HG03135 (cell line): ENCODE data around the gene TGFBR2.

Source experiments
- ATAC-seq: cut with Tn5 transposase; IDR thresholded peaks from one replicate; pipeline ENCODE4 v1.9.1; 2021; ENCODE audit warnings: mild to moderate bottlenecking, moderate library complexity; ENCODE audit not compliant: unreplicated experiment

TGFBR2 gene

GRCh38 chr3:30600572-30600971, 5.8 kb upstream of the TGFBR2 start:
- no peak for ATAC-seq

- no peak for ATAC-seq
These were observed 3.5 kb upstream of the TGFBR2 start for GRCh38 chr3:30602946-30603345.

- no peak for ATAC-seq
These were observed 2.3 kb upstream of the TGFBR2 start for GRCh38 chr3:30604093-30604492.

- ATAC-seq, result no peak
These were observed 1.8 kb upstream of the TGFBR2 start for GRCh38 chr3:30604558-30604957.

- no peak for ATAC-seq
These were observed 1.4 kb upstream of the TGFBR2 start for GRCh38 chr3:30605005-30605404.

GRCh38 chr3:30605706-30606300, 598 bp upstream of the TGFBR2 start:
- no peak for ATAC-seq

- peak; percentile 52 for ATAC-seq
These were observed 832 bp downstream of the TGFBR2 start for GRCh38 chr3:30607032-30607833.

- ATAC-seq, result no peak
These were observed 2.2 kb downstream of the TGFBR2 start for GRCh38 chr3:30608598-30608947.

- no peak for ATAC-seq
These were observed 3.7 kb downstream of the TGFBR2 start for GRCh38 chr3:30609930-30610701.

GRCh38 chr3:30610702-30611368, 4.4 kb downstream of the TGFBR2 start:
- ATAC-seq, result no peak

GRCh38 chr3:30611613-30612436, 5.4 kb downstream of the TGFBR2 start:
- ATAC-seq, result no peak

GRCh38 chr3:30612437-30613132, 6.2 kb downstream of the TGFBR2 start:
- no peak for ATAC-seq

GRCh38 chr3:30613133-30613825, 6.9 kb downstream of the TGFBR2 start:
- ATAC-seq, result no peak

- ATAC-seq, result no peak
These were observed 8.0 kb downstream of the TGFBR2 start for GRCh38 chr3:30614373-30614772.

- ATAC-seq, result no peak
These were observed 8.5 kb downstream of the TGFBR2 start for GRCh38 chr3:30614943-30615342.

GRCh38 chr3:30615615-30616346, 9.4 kb downstream of the TGFBR2 start:
- no peak for ATAC-seq

GRCh38 chr3:30616347-30617027, 10.1 kb downstream of the TGFBR2 start:
- no peak for ATAC-seq

GRCh38 chr3:30617069-30617468, 10.7 kb downstream of the TGFBR2 start:
- no peak for ATAC-seq
